K562 (cell line): ENCODE data around the gene C1QTNF6. TPM values are rescaled to one million over a fixed set of nuclear protein-coding genes. Genes with fewer than 3 reads are reported as not detected.

Source experiments
- ATF3 ChIP-seq, 2 experiments: fragments of 450-650 bp in 1 of 2; sonication (generic) in 1 of 2; formaldehyde crosslinking in 1 of 2; IDR thresholded peaks in 1 of 2; conservative IDR thresholded peaks in 1 of 2; 2 replicates each; pipeline versions ENCODE4 v1.6.1 to v1.8.1; 2016 to 2023; ENCODE audit warnings: mild to moderate bottlenecking in 2 of 2, moderate library complexity in 2 of 2, inconsistent platforms in 1 of 2, missing genetic modification reagents in 1 of 2
- ETV1 ChIP-seq: fragments of 450-650 bp; conservative IDR thresholded peaks from 2 replicates; pipeline ENCODE4 v1.6.1; 2016; ENCODE audit warnings: missing genetic modification characterization, control low read depth, low read depth, missing compliant biosample characterization
- FOSL1 ChIP-seq: fragments of 200-800 bp; sonication (Bioruptor generic); conservative IDR thresholded peaks from 2 replicates; pipeline ENCODE4 v1.6.1; 2016; ENCODE audit warnings: missing genetic modification characterization, missing compliant biosample characterization
- MITF ChIP-seq: IDR thresholded peaks from 2 replicates; pipeline ENCODE4 v1.6.1; 2014; ENCODE audit warnings: antibody characterized with exemption
- MYC ChIP-seq, 2 experiments: fragments of 250-450 bp in 1 of 2; sonication (Bioruptor Pico) in 1 of 2; IDR thresholded peaks; 2 replicates each; pipeline versions ENCODE4 v1.5.1 to v1.6.1; 2012 to 2021; ENCODE audit warnings: low read depth in 2 of 2, borderline replicate concordance in 1 of 2, improper control_type of control experiment in 1 of 2, low read length in 1 of 2, mild to moderate bottlenecking in 1 of 2, moderate library complexity in 1 of 2
- NBN ChIP-seq: fragments of 450-650 bp; IDR thresholded peaks from 2 replicates; pipeline ENCODE4 v1.6.1; 2016; ENCODE audit warnings: low read depth, mild to moderate bottlenecking
- NFRKB ChIP-seq: fragments of 450-650 bp; IDR thresholded peaks from 2 replicates; pipeline ENCODE4 v1.6.1; 2016; ENCODE audit warnings: low read depth
- RFX7 ChIP-seq: fragments of 250-450 bp; sonication (Bioruptor Pico); IDR thresholded peaks from 2 replicates; pipeline ENCODE4 v1.5.1; 2021; ENCODE audit warnings: mild to moderate bottlenecking
- ZNF395 ChIP-seq: fragments of 200-800 bp; sonication (Bioruptor generic); IDR thresholded peaks from 2 replicates; pipeline ENCODE4 v1.6.1; 2017; ENCODE audit warnings: missing genetic modification characterization, missing compliant biosample characterization
- ZNF668 ChIP-seq: fragments of 250-450 bp; sonication (Bioruptor Pico); IDR thresholded peaks from 2 replicates; pipeline ENCODE4 v1.8.0; 2022; ENCODE audit warnings: mild to moderate bottlenecking, inconsistent platforms
- polyA plus RNA-seq, 8 experiments: library from polyadenylated mRNA; depleted of rRNA in 4 of 8; stranded (reverse) in 5 of 8; unstranded in 3 of 8; fragments of >200 nt; fragmentation: Nextera tagmentation in 2 of 8; fragmentation: Illumina TruSeq in 1 of 8; extraction: Ambion mirVana in 2 of 8; extraction: Trizol in 1 of 8; gene quantifications; 2 replicates each; pipeline versions ENCODE4 v1.2.1 to v1.2.3, GENCODE V29; 2011 to 2014; ENCODE audit warnings: inconsistent platforms in 1 of 8, missing spikeins in 1 of 8
- total RNA-seq, 7 experiments: library from RNA; depleted of rRNA in 6 of 7; stranded (reverse); fragments of >200 nt in 6 of 7; fragmentation: Illumina TruSeq in 2 of 7; extraction: Trizol in 2 of 7; gene quantifications; 2 replicates each; pipeline versions ENCODE4 v1.2.1 to v1.2.3, GENCODE V29; 2011 to 2021; ENCODE audit warnings: low replicate concordance in 1 of 7

Gene C1QTNF6
- total and polyA plus RNA-seq, 9 of the 15 experiments (the other 6 are each of a cell fraction or from before 2014, with no cell fraction given): 0.18 to 0.92 (median 0.55) TPM

GRCh38 chr22:37229805-37230672, 42.0 kb upstream of the C1QTNF6 start (continued):
- TF ChIP-seq ATF3 (IDR thresholded peaks at IDR 0.05): 0 out of 2 replicates have a peak, but pooled peaks have one; percentile 16
- TF ChIP-seq ATF3 (CRISPR knock-in tag; conservative IDR thresholded peaks at IDR 0.05): no peak
- TF ChIP-seq ZNF668 (CRISPR knock-in tag): no peak
- TF ChIP-seq FOSL1 (tag): peak; percentile 46; the same call in 1 of the 2 replicates
- TF ChIP-seq MITF: no peak
- peak; percentile 64; the same call in 1 of the 2 replicates for TF ChIP-seq ZNF395 (CRISPR knock-in tag)
- TF ChIP-seq RFX7 (CRISPR knock-in tag): no peak
- TF ChIP-seq NFRKB: peak; percentile 57; the same call in 1 of the 2 replicates
- 0 out of 2 replicates have a peak, but pooled peaks have one; percentile 24 for TF ChIP-seq MYC (IDR thresholded peaks at IDR 0.05; ENCODE audit: low read depth, low read length)
- no peak for TF ChIP-seq MYC (CRISPR knock-in tag; IDR thresholded peaks at IDR 0.05; ENCODE audit: borderline replicate concordance, low read depth)
- TF ChIP-seq ETV1 (tag): 0 out of 2 replicates have a peak, but pooled peaks have one; percentile 11
- no peak for TF ChIP-seq NBN
